Measurements from ENCODE around the gene ITGA3.

DNA sequence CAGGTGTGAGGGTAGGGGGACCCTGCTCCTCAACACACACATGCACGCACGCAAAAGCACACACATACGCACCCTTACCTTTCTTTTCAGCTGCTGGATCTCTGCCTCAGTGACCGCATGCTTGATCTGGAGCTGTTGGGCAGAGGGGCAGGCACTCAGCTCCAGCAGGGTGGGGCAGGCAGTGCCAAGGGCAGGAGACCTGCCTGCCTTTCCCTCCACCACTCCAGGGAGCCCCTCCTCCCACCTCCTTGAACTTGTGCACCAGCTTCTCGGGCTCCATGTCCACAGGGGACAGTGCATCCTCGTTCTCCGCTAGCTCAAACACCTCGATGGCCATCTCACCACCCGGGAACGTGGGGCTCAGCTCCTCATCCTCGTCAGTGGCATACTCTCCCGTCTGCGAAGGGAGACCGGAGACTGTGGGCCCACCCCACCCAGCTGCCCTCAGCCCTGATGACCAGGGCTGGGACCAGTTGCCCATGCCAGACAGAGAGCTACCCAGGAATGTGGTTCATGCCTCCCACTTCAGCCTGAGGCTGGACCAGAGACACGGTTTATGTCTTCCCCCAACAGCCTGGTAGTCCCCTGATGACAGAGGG is 83.4 kb downstream of the ITGA3 start:
- TF ChIP-seq, protein P1, sequence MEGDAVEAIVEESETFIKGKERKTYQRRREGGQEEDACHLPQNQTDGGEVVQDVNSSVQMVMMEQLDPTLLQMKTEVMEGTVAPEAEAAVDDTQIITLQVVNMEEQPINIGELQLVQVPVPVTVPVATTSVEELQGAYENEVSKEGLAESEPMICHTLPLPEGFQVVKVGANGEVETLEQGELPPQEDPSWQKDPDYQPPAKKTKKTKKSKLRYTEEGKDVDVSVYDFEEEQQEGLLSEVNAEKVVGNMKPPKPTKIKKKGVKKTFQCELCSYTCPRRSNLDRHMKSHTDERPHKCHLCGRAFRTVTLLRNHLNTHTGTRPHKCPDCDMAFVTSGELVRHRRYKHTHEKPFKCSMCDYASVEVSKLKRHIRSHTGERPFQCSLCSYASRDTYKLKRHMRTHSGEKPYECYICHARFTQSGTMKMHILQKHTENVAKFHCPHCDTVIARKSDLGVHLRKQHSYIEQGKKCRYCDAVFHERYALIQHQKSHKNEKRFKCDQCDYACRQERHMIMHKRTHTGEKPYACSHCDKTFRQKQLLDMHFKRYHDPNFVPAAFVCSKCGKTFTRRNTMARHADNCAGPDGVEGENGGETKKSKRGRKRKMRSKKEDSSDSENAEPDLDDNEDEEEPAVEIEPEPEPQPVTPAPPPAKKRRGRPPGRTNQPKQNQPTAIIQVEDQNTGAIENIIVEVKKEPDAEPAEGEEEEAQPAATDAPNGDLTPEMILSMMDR (IDR thresholded peaks at IDR 0.05; ENCODE audit: insufficient read depth, low read length, poor library complexity, severe bottlenecking), result no peak
- TF ChIP-seq EZH2phosphoT487 (conservative IDR thresholded peaks at IDR 0.05; ENCODE audit: low read length), result no peak

Data from SU-DHL-6 (cell line).